ENCODE data around the gene TRAM2.
A peak's percentile ranks its signal among the peaks of the same experiment; 100 is the strongest.

TRAM2 gene

GRCh38 chr6:52513896-52514295 is 63.0 kb downstream of the TRAM2 start:
- H3K4me3 ChIP-seq (ENCODE audit: low read depth, low read length, poor library complexity, severe bottlenecking): no peak overlapping the region
- H3K9me3 ChIP-seq (ENCODE audit: low read length): no peaks in the 10 kb centered on the region
- H3K27me3 ChIP-seq (ENCODE audit: insufficient read depth, low read length): no peaks in the 10 kb centered on the region
- H3K79me2 ChIP-seq (ENCODE audit: insufficient read depth, low read length): no peaks in the 10 kb centered on the region
- no peak overlapping the region for H3K27ac ChIP-seq (ENCODE audit: low read depth, low read length, poor library complexity, severe bottlenecking)
- H3K9me2 ChIP-seq (ENCODE audit: low read depth, low read length): no peaks in the 10 kb centered on the region
- no peak for TF ChIP-seq CTCF (IDR thresholded peaks at IDR 0.05; ENCODE audit: low read length)
- no peaks in the 10 kb centered on the region for H3F3A ChIP-seq (ENCODE audit: insufficient read depth, low read length)
- no peaks in the 10 kb centered on the region for H4K20me1 ChIP-seq (ENCODE audit: insufficient read depth, low read length)
- H2AFZ ChIP-seq (ENCODE audit: low read length): no peak overlapping the region
- no peak overlapping the region for H3K9ac ChIP-seq (ENCODE audit: low read length)
- H3K4me2 ChIP-seq (ENCODE audit: low read length): no peak overlapping the region
- peaks cover 28% of the 10 kb centered on the region for H3K4me1 ChIP-seq (ENCODE audit: insufficient read depth, low read length, severe bottlenecking)
- peaks cover 91% of the 10 kb centered on the region for H3K36me3 ChIP-seq (ENCODE audit: insufficient read depth, low read length)

GRCh38 chr6:52513464-52513863 is 63.4 kb downstream of the TRAM2 start:
- H3K9me3 ChIP-seq (ENCODE audit: low read length): no peaks in the 10 kb centered on the region
- no peaks in the 10 kb centered on the region for H3K27me3 ChIP-seq (ENCODE audit: insufficient read depth, low read length)
- no peak overlapping the region for H3K4me3 ChIP-seq (ENCODE audit: low read depth, low read length, poor library complexity, severe bottlenecking)
- no peak overlapping the region for H3K27ac ChIP-seq (ENCODE audit: low read depth, low read length, poor library complexity, severe bottlenecking)
- H3K9ac ChIP-seq (ENCODE audit: low read length): no peak overlapping the region
- H3F3A ChIP-seq (ENCODE audit: insufficient read depth, low read length): no peaks in the 10 kb centered on the region
- no peaks in the 10 kb centered on the region for H3K79me2 ChIP-seq (ENCODE audit: insufficient read depth, low read length)
- peaks cover 91% of the 10 kb centered on the region for H3K36me3 ChIP-seq (ENCODE audit: insufficient read depth, low read length)
- no peak overlapping the region for H3K4me2 ChIP-seq (ENCODE audit: low read length)
- no peak overlapping the region for H2AFZ ChIP-seq (ENCODE audit: low read length)
- TF ChIP-seq EZH2 (IDR thresholded peaks at IDR 0.05; ENCODE audit: borderline replicate concordance, low read length) (no peak), CTCF (IDR thresholded peaks at IDR 0.05; ENCODE audit: low read length) (no peak)
- no peaks in the 10 kb centered on the region for H3K9me2 ChIP-seq (ENCODE audit: low read depth, low read length)
- H3K4me1 ChIP-seq (ENCODE audit: insufficient read depth, low read length, severe bottlenecking): peaks cover 28% of the 10 kb centered on the region
- no peaks in the 10 kb centered on the region for H4K20me1 ChIP-seq (ENCODE audit: insufficient read depth, low read length)

GRCh38 chr6:52512199-52512598 is 64.7 kb downstream of the TRAM2 start:
- H2AFZ ChIP-seq (ENCODE audit: low read length): no peak overlapping the region
- no peaks in the 10 kb centered on the region for H4K20me1 ChIP-seq (ENCODE audit: insufficient read depth, low read length)
- H3K4me1 ChIP-seq (ENCODE audit: insufficient read depth, low read length, severe bottlenecking): peaks cover 28% of the 10 kb centered on the region
- H3K36me3 ChIP-seq (ENCODE audit: insufficient read depth, low read length): peaks cover 94% of the 10 kb centered on the region
- H3F3A ChIP-seq (ENCODE audit: insufficient read depth, low read length): no peaks in the 10 kb centered on the region
- H3K27me3 ChIP-seq (ENCODE audit: insufficient read depth, low read length): no peaks in the 10 kb centered on the region
- peak overlapping the region; percentile 86 for H3K27ac ChIP-seq (ENCODE audit: low read depth, low read length, poor library complexity, severe bottlenecking)
- no peak overlapping the region for H3K4me3 ChIP-seq (ENCODE audit: low read depth, low read length, poor library complexity, severe bottlenecking)
- TF ChIP-seq CTCF (IDR thresholded peaks at IDR 0.05; ENCODE audit: low read length) (no peak), EZH2 (IDR thresholded peaks at IDR 0.05; ENCODE audit: borderline replicate concordance, low read length) (no peak)
- H3K4me2 ChIP-seq (ENCODE audit: low read length): no peak overlapping the region
- no peaks in the 10 kb centered on the region for H3K9me3 ChIP-seq (ENCODE audit: low read length)
- no peaks in the 10 kb centered on the region for H3K79me2 ChIP-seq (ENCODE audit: insufficient read depth, low read length)
- no peaks in the 10 kb centered on the region for H3K9me2 ChIP-seq (ENCODE audit: low read depth, low read length)
- no peak overlapping the region for H3K9ac ChIP-seq (ENCODE audit: low read length)

Measured in OCI-LY1 (cell line).